Spleen (tissue), 11 donors: ENCODE measurements around the gene USP17L17. TPM values are rescaled to one million over a fixed set of nuclear protein-coding genes. Genes with fewer than 3 reads are reported as not detected.
A peak's percentile ranks its signal among the peaks of the same experiment; 100 is the strongest.
"Not testable (repeated sequence)": the region's sequence is repeated elsewhere in the genome, so short reads cannot be mapped to it uniquely, and the experiment has no call there.

Experiments used
- DNase-seq: peaks from one replicate; pipeline ENCODE4 v3.0.0-alpha.2; 2020
- H3K27ac ChIP-seq, 8 donors: fragments of 200-600 bp; sonication (generic) in 7 of 8; 1 replicate in 4 of 8; 2 replicates in 4 of 8; pipeline versions ENCODE4 v1.5.0 to v1.8.0; 2016 to 2021; ENCODE audit warnings: inconsistent platforms in 4 of 8, mild to moderate bottlenecking in 4 of 8, moderate library complexity in 1 of 8
- H3K27me3 ChIP-seq, 7 donors: fragments of 200-600 bp; sonication (generic) in 6 of 7; replicated peaks in 1 of 7; 1 replicate in 4 of 7; 2 replicates in 3 of 7; pipeline versions ENCODE4 v1.5.0 to v1.8.0; 2016 to 2021; ENCODE audit warnings: inconsistent platforms in 3 of 7, mild to moderate bottlenecking in 1 of 7
- H3K36me3 ChIP-seq, 6 donors: fragments of 200-600 bp; sonication (generic) in 5 of 6; 1 replicate in 4 of 6; 2 replicates in 2 of 6; pipeline versions ENCODE4 v1.5.0 to v1.8.0; 2016 to 2021; ENCODE audit warnings: inconsistent platforms in 2 of 6
- H3K4me1 ChIP-seq, 6 donors: fragments of 200-600 bp; sonication (generic) in 5 of 6; 1 replicate in 3 of 6; 2 replicates in 3 of 6; pipeline versions ENCODE4 v1.5.0 to v1.8.0; 2016 to 2021; ENCODE audit warnings: inconsistent platforms in 3 of 6
- H3K4me3 ChIP-seq, 8 donors: fragments of 200-600 bp; sonication (generic) in 7 of 8; 1 replicate in 4 of 8; 2 replicates in 4 of 8; pipeline versions ENCODE4 v1.5.0 to v1.8.0; 2016 to 2021; ENCODE audit warnings: inconsistent platforms in 4 of 8, mild to moderate bottlenecking in 4 of 8, moderate library complexity in 2 of 8
- H3K9me3 ChIP-seq, 8 donors: fragments of 200-600 bp; sonication (generic) in 7 of 8; 1 replicate in 4 of 8; 2 replicates in 4 of 8; pipeline versions ENCODE4 v1.5.0 to v1.8.0; 2016 to 2021; ENCODE audit warnings: inconsistent platforms in 4 of 8
- WGBS, 5 donors: extraction: QIAGEN DNeasy Blood & Tissue Kit in 3 of 5; methylation state at CpG; one replicate each; pipeline versions ENCODE4 v1.1.5 to v1.1.7; 2013 to 2018; 5-methylcytosine and 5-hydroxymethylcytosine counted together
- intact Hi-C: fragments of 100-400 bp; cut with DNase I; formaldehyde crosslinking; loops from one replicate; pipeline ENCODE4 v1.15.0; 2023; ENCODE audit warnings: low total_unique reads
- polyA plus RNA-seq, 3 donors: library from polyadenylated mRNA; stranded (reverse); fragments of 200-250 nt; gene quantifications; one replicate each; pipeline ENCODE4 v1.2.1, GENCODE V29; 2013
- total RNA-seq, 7 donors: library from RNA; depleted of rRNA in 3 of 7; stranded (reverse); fragments of >200 nt in 3 of 7; fragmentation: NEBNext Ultra II Directional in 4 of 7; extraction: Animal tissue kit (Norgen Biotek cat#: 25700) in 4 of 7; gene quantifications; one replicate each; pipeline versions ENCODE4 v1.1.0 to v1.2.1, GENCODE V29; 2016 to 2021
- donor health status: healthy with polysubstance abuse.
- donor health status: DM: no; HTN: no; CAD: no; lungs with moderate emphysema.
- donor health status: DM: no; HTN: no; CAD: no.
- donor health status: Bipolar disorder and iron deficiency.
- donor health status: healthy.
- donor health status: DM: no; HTN: no; CAD: no.
- donor health status: DM: yes; HTN: yes; CAD: no.

USP17L17 gene
- total and polyA plus RNA-seq, 10 donors, result not detected

DNA sequence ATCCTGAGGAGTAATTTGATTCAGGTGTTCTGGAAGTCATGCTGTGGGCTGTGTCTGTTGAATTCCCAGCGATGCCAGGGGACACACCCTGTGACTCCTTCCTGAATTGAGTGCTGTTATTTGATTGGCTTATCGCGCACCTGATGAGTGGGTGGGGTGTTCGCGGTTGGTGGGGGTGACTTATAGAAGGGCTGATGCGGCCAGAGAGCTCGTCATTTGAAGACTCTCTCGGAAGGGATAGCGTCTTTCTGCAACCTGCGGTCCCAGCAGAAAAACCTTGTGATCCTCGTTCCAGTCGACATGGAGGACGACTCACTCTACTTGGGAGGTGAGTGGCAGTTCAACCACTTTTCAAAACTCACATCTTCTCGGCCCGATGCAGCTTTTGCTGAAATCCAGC lies 14.1 kb downstream of the USP17L17 start, which contains the start of gene USP17L20:
TSS of gene USP17L20 (plus strand) at position 301 of the 400 bp plus-strand sequence. CDS start at position 301, 0 bp downstream.
- H3K4me1 ChIP-seq, H3K9me3 ChIP-seq, H3K27me3 ChIP-seq, H3K27ac ChIP-seq, DNase-seq, H3K4me3 ChIP-seq, intact Hi-C loops, H3K36me3 ChIP-seq: not testable (repeated sequence)
- WGBS, 5 donors, result no CpG with 5 or more reads among the region's 15 CpGs

DNA sequence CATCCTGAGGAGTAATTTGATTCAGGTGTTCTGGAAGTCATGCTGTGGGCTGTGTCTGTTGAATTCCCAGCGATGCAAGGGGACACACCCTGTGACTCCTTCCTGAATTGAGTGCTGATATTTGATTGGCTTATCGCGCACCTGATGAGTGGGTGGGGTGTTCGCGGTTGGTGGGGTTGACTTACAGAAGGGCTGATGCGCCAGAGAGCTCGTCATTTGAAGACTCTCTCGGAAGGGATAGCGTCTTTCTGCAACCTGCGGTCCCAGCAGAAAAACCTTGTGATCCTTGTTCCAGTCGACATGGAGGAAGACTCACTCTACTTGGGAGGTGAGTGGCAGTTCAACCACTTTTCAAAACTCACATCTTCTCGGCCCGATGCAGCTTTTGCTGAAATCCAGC lies 18.9 kb downstream of the USP17L17 start, which contains the start of gene USP17L21:
TSS of gene USP17L21 (plus strand) at position 301 of the 400 bp plus-strand sequence. CDS start at position 301, 0 bp downstream.
- H3K36me3 ChIP-seq, H3K27ac ChIP-seq, H3K27me3 ChIP-seq, H3K4me1 ChIP-seq, DNase-seq, H3K9me3 ChIP-seq, H3K4me3 ChIP-seq, intact Hi-C loops: not testable (repeated sequence)
- WGBS, 5 donors, result no CpG with 5 or more reads among the region's 13 CpGs

DNA sequence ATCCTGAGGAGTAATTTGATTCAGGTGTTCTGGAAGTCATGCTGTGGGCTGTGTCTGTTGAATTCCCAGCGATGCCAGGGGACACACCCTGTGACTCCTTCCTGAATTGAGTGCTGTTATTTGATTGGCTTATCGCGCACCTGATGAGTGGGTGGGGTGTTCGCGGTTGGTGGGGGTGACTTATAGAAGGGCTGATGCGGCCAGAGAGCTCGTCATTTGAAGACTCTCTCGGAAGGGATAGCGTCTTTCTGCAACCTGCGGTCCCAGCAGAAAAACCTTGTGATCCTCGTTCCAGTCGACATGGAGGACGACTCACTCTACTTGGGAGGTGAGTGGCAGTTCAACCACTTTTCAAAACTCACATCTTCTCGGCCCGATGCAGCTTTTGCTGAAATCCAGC lies 23.6 kb downstream of the USP17L17 start, which contains the start of gene USP17L22:
TSS of gene USP17L22 (plus strand) at position 301 of the 400 bp plus-strand sequence. CDS start at position 301, 0 bp downstream.
- H3K4me3 ChIP-seq, H3K27me3 ChIP-seq, H3K4me1 ChIP-seq, H3K9me3 ChIP-seq, H3K36me3 ChIP-seq, intact Hi-C loops, H3K27ac ChIP-seq, DNase-seq: not testable (repeated sequence)
- WGBS, 5 donors, result no CpG with 5 or more reads among the region's 15 CpGs

DNA sequence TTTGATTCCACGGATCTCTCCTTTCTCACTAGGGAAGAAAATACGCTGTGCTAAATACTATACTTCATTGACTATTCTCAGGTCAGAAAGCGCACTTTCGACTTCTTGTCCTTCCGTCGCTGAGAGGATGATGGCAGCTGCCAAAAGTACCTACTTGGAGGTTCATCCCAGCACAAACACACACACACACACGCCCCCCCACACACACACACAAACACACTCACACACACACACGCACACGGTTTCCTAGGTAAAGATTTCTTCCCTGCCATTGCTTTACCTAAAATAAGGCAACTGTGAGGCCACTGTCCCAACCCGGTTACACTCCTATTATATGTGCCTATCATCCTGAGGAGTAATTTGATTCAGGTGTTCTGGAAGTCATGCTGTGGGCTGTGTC lies 28.0 kb downstream of the USP17L17 start:
- 82 to 90% (median 88%) methylated on average over 5 to 8 of the region's 10 CpGs for WGBS, 5 donors
- H3K27me3 ChIP-seq, H3K4me1 ChIP-seq, H3K27ac ChIP-seq, intact Hi-C loops, H3K36me3 ChIP-seq, H3K9me3 ChIP-seq, H3K4me3 ChIP-seq: not testable (repeated sequence)
- peak; percentile 91 for DNase-seq

Other genes starting within 250 kb of the USP17L17 start
- not detected for gene FAM90A26, start 73.5 kb upstream of the USP17L17 start, total RNA-seq
- not detected for gene FAM90A26, start 73.5 kb upstream of the USP17L17 start, polyA plus RNA-seq
- gene USP17L10, start 33.2 kb upstream of the USP17L17 start, total RNA-seq, result not detected
- not detected for gene USP17L10, start 33.2 kb upstream of the USP17L17 start, polyA plus RNA-seq
- gene USP17L11, start 28.5 kb upstream of the USP17L17 start, total RNA-seq, result not detected
- not detected for gene USP17L11, start 28.5 kb upstream of the USP17L17 start, polyA plus RNA-seq
- gene USP17L12, start 23.7 kb upstream of the USP17L17 start, total RNA-seq, result not detected
- not detected for gene USP17L12, start 23.7 kb upstream of the USP17L17 start, polyA plus RNA-seq
- not detected for gene USP17L13, start 19.0 kb upstream of the USP17L17 start, total RNA-seq
- not detected for gene USP17L13, start 19.0 kb upstream of the USP17L17 start, polyA plus RNA-seq
- gene USP17L15, start 9.5 kb upstream of the USP17L17 start, total RNA-seq, result not detected
- gene USP17L15, start 9.5 kb upstream of the USP17L17 start, polyA plus RNA-seq, result not detected
- gene USP17L18, start 4.8 kb downstream of the USP17L17 start, total RNA-seq, result not detected
- not detected for gene USP17L18, start 4.8 kb downstream of the USP17L17 start, polyA plus RNA-seq
- gene USP17L19, start 9.5 kb downstream of the USP17L17 start, total RNA-seq, result not detected
- not detected for gene USP17L19, start 9.5 kb downstream of the USP17L17 start, polyA plus RNA-seq
- gene USP17L20, start 14.2 kb downstream of the USP17L17 start, total RNA-seq, result not detected
- not detected for gene USP17L20, start 14.2 kb downstream of the USP17L17 start, polyA plus RNA-seq
- not detected for gene USP17L21, start 19.0 kb downstream of the USP17L17 start, total RNA-seq
- gene USP17L21, start 19.0 kb downstream of the USP17L17 start, polyA plus RNA-seq, result not detected
- gene USP17L22, start 23.7 kb downstream of the USP17L17 start, total RNA-seq, result not detected
- gene USP17L22, start 23.7 kb downstream of the USP17L17 start, polyA plus RNA-seq, result not detected
- not detected for gene USP17L24, start 81.3 kb downstream of the USP17L17 start, total RNA-seq
- gene USP17L24, start 81.3 kb downstream of the USP17L17 start, polyA plus RNA-seq, result not detected
- not detected for gene USP17L25, start 86.0 kb downstream of the USP17L17 start, total RNA-seq
- not detected for gene USP17L25, start 86.0 kb downstream of the USP17L17 start, polyA plus RNA-seq
- gene USP17L26, start 90.8 kb downstream of the USP17L17 start, total RNA-seq, result not detected
- not detected for gene USP17L26, start 90.8 kb downstream of the USP17L17 start, polyA plus RNA-seq
- not detected for gene USP17L5, start 95.5 kb downstream of the USP17L17 start, total RNA-seq
- not detected for gene USP17L5, start 95.5 kb downstream of the USP17L17 start, polyA plus RNA-seq
- not detected for gene USP17L27, start 100.3 kb downstream of the USP17L17 start, total RNA-seq
- gene USP17L27, start 100.3 kb downstream of the USP17L17 start, polyA plus RNA-seq, result not detected
- gene USP17L28, start 105.0 kb downstream of the USP17L17 start, total RNA-seq, result not detected
- not detected for gene USP17L28, start 105.0 kb downstream of the USP17L17 start, polyA plus RNA-seq
- not detected for gene USP17L29, start 109.8 kb downstream of the USP17L17 start, total RNA-seq
- not detected for gene USP17L29, start 109.8 kb downstream of the USP17L17 start, polyA plus RNA-seq
- gene USP17L30, start 119.2 kb downstream of the USP17L17 start, total RNA-seq, result not detected
- gene USP17L30, start 119.2 kb downstream of the USP17L17 start, polyA plus RNA-seq, result not detected
- gene DEFB131A, start 200.5 kb downstream of the USP17L17 start, total RNA-seq, result not detected
- not detected for gene DEFB131A, start 200.5 kb downstream of the USP17L17 start, polyA plus RNA-seq